ENCODE data around the gene ARHGEF16.

Gene ARHGEF16

GRCh38 chr1:3500265-3500835 is 45.9 kb downstream of the ARHGEF16 start:
- no peaks in the 10 kb centered on the region for H3K36me3 ChIP-seq (ENCODE audit: control insufficient read depth, insufficient read depth, low read length)
- no peak overlapping the region for H3K9ac ChIP-seq (ENCODE audit: low read depth, low read length)
- no peaks in the 10 kb centered on the region for H3K4me1 ChIP-seq (ENCODE audit: control insufficient read depth, insufficient read depth, low read length)
- no peak overlapping the region for H3K4me3 ChIP-seq (ENCODE audit: low read depth, low read length)
- no peaks in the 10 kb centered on the region for H3K27me3 ChIP-seq (ENCODE audit: control insufficient read depth, insufficient read depth, low read length)
- H3K27ac ChIP-seq (ENCODE audit: low read depth, low read length) = no peak overlapping the region
- no peaks in the 10 kb centered on the region for H3K9me3 ChIP-seq (ENCODE audit: control insufficient read depth, insufficient read depth, low read length)

- no peaks in the 10 kb centered on the region for H3K9me3 ChIP-seq (ENCODE audit: control insufficient read depth, insufficient read depth, low read length)
- no peaks in the 10 kb centered on the region for H3K4me1 ChIP-seq (ENCODE audit: control insufficient read depth, insufficient read depth, low read length)
- no peaks in the 10 kb centered on the region for H3K27me3 ChIP-seq (ENCODE audit: control insufficient read depth, insufficient read depth, low read length)
- H3K36me3 ChIP-seq (ENCODE audit: control insufficient read depth, insufficient read depth, low read length) = no peaks in the 10 kb centered on the region
- H3K4me3 ChIP-seq (ENCODE audit: low read depth, low read length) = no peak overlapping the region
- H3K9ac ChIP-seq (ENCODE audit: low read depth, low read length) = no peak overlapping the region
- H3K27ac ChIP-seq (ENCODE audit: low read depth, low read length) = no peak overlapping the region
Observed at GRCh38 chr1:3501437-3501836, 47.0 kb downstream of the ARHGEF16 start.

GRCh38 chr1:3501856-3502640 is 47.6 kb downstream of the ARHGEF16 start:
- Histone ChIP-seq H3K27me3 (ENCODE audit: control insufficient read depth, insufficient read depth, low read length) (no peaks in the 10 kb centered on the region), H3K4me3 (ENCODE audit: low read depth, low read length) (no peak overlapping the region), H3K4me1 (ENCODE audit: control insufficient read depth, insufficient read depth, low read length) (no peaks in the 10 kb centered on the region), H3K36me3 (ENCODE audit: control insufficient read depth, insufficient read depth, low read length) (no peaks in the 10 kb centered on the region), H3K27ac (ENCODE audit: low read depth, low read length) (no peak overlapping the region), H3K9me3 (ENCODE audit: control insufficient read depth, insufficient read depth, low read length) (no peaks in the 10 kb centered on the region), H3K9ac (ENCODE audit: low read depth, low read length) (no peak overlapping the region)

GRCh38 chr1:3502641-3503524 is 48.4 kb downstream of the ARHGEF16 start:
- Histone ChIP-seq H3K36me3 (ENCODE audit: control insufficient read depth, insufficient read depth, low read length) (no peaks in the 10 kb centered on the region), H3K4me1 (ENCODE audit: control insufficient read depth, insufficient read depth, low read length) (no peaks in the 10 kb centered on the region), H3K9me3 (ENCODE audit: control insufficient read depth, insufficient read depth, low read length) (no peaks in the 10 kb centered on the region), H3K27me3 (ENCODE audit: control insufficient read depth, insufficient read depth, low read length) (no peaks in the 10 kb centered on the region), H3K9ac (ENCODE audit: low read depth, low read length) (no peak overlapping the region), H3K27ac (ENCODE audit: low read depth, low read length) (no peak overlapping the region), H3K4me3 (ENCODE audit: low read depth, low read length) (no peak overlapping the region)

- no peaks in the 10 kb centered on the region for H3K36me3 ChIP-seq (ENCODE audit: control insufficient read depth, insufficient read depth, low read length)
- no peak overlapping the region for H3K9ac ChIP-seq (ENCODE audit: low read depth, low read length)
Observed at GRCh38 chr1:3503525-3503886, 49.0 kb downstream of the ARHGEF16 start.

GRCh38 chr1:3504151-3504821 is 49.8 kb downstream of the ARHGEF16 start:
- Histone ChIP-seq H3K36me3 (ENCODE audit: control insufficient read depth, insufficient read depth, low read length) (no peaks in the 10 kb centered on the region), H3K4me1 (ENCODE audit: control insufficient read depth, insufficient read depth, low read length) (no peaks in the 10 kb centered on the region), H3K27ac (ENCODE audit: low read depth, low read length) (no peak overlapping the region), H3K27me3 (ENCODE audit: control insufficient read depth, insufficient read depth, low read length) (no peaks in the 10 kb centered on the region), H3K9ac (ENCODE audit: low read depth, low read length) (no peak overlapping the region), H3K9me3 (ENCODE audit: control insufficient read depth, insufficient read depth, low read length) (no peaks in the 10 kb centered on the region), H3K4me3 (ENCODE audit: low read depth, low read length) (no peak overlapping the region)

More at GRCh38 chr1:3503525-3503886, 49.0 kb downstream of the ARHGEF16 start:
- H3K4me3 ChIP-seq (ENCODE audit: low read depth, low read length) = no peak overlapping the region
- no peak overlapping the region for H3K27ac ChIP-seq (ENCODE audit: low read depth, low read length)
- no peaks in the 10 kb centered on the region for H3K4me1 ChIP-seq (ENCODE audit: control insufficient read depth, insufficient read depth, low read length)
- H3K9me3 ChIP-seq (ENCODE audit: control insufficient read depth, insufficient read depth, low read length) = no peaks in the 10 kb centered on the region
- H3K27me3 ChIP-seq (ENCODE audit: control insufficient read depth, insufficient read depth, low read length) = no peaks in the 10 kb centered on the region

- Histone ChIP-seq H3K27me3 (ENCODE audit: control insufficient read depth, insufficient read depth, low read length) (no peaks in the 10 kb centered on the region), H3K36me3 (ENCODE audit: control insufficient read depth, insufficient read depth, low read length) (no peaks in the 10 kb centered on the region), H3K9ac (ENCODE audit: low read depth, low read length) (no peak overlapping the region), H3K4me3 (ENCODE audit: low read depth, low read length) (no peak overlapping the region), H3K9me3 (ENCODE audit: control insufficient read depth, insufficient read depth, low read length) (no peaks in the 10 kb centered on the region), H3K27ac (ENCODE audit: low read depth, low read length) (no peak overlapping the region), H3K4me1 (ENCODE audit: control insufficient read depth, insufficient read depth, low read length) (no peaks in the 10 kb centered on the region)
Observed at GRCh38 chr1:3504822-3505153, 50.3 kb downstream of the ARHGEF16 start.

GRCh38 chr1:3505161-3505560 is 50.7 kb downstream of the ARHGEF16 start:
- Histone ChIP-seq H3K27ac (ENCODE audit: low read depth, low read length) (no peak overlapping the region), H3K4me1 (ENCODE audit: control insufficient read depth, insufficient read depth, low read length) (no peaks in the 10 kb centered on the region), H3K9me3 (ENCODE audit: control insufficient read depth, insufficient read depth, low read length) (no peaks in the 10 kb centered on the region), H3K9ac (ENCODE audit: low read depth, low read length) (no peak overlapping the region), H3K27me3 (ENCODE audit: control insufficient read depth, insufficient read depth, low read length) (no peaks in the 10 kb centered on the region), H3K36me3 (ENCODE audit: control insufficient read depth, insufficient read depth, low read length) (no peaks in the 10 kb centered on the region), H3K4me3 (ENCODE audit: low read depth, low read length) (no peak overlapping the region)

GRCh38 chr1:3506041-3506440 is 51.6 kb downstream of the ARHGEF16 start:
- no peak overlapping the region for H3K9ac ChIP-seq (ENCODE audit: low read depth, low read length)
- H3K27me3 ChIP-seq (ENCODE audit: control insufficient read depth, insufficient read depth, low read length) = no peaks in the 10 kb centered on the region
- H3K4me1 ChIP-seq (ENCODE audit: control insufficient read depth, insufficient read depth, low read length) = no peaks in the 10 kb centered on the region
- H3K4me3 ChIP-seq (ENCODE audit: low read depth, low read length) = no peak overlapping the region
- no peaks in the 10 kb centered on the region for H3K9me3 ChIP-seq (ENCODE audit: control insufficient read depth, insufficient read depth, low read length)
- H3K27ac ChIP-seq (ENCODE audit: low read depth, low read length) = no peak overlapping the region
- no peaks in the 10 kb centered on the region for H3K36me3 ChIP-seq (ENCODE audit: control insufficient read depth, insufficient read depth, low read length)

- Histone ChIP-seq H3K27me3 (ENCODE audit: control insufficient read depth, insufficient read depth, low read length) (no peaks in the 10 kb centered on the region), H3K4me3 (ENCODE audit: low read depth, low read length) (no peak overlapping the region), H3K9ac (ENCODE audit: low read depth, low read length) (no peak overlapping the region), H3K9me3 (ENCODE audit: control insufficient read depth, insufficient read depth, low read length) (no peaks in the 10 kb centered on the region), H3K27ac (ENCODE audit: low read depth, low read length) (no peak overlapping the region), H3K36me3 (ENCODE audit: control insufficient read depth, insufficient read depth, low read length) (no peaks in the 10 kb centered on the region), H3K4me1 (ENCODE audit: control insufficient read depth, insufficient read depth, low read length) (no peaks in the 10 kb centered on the region)
Observed at GRCh38 chr1:3506943-3507342, 52.5 kb downstream of the ARHGEF16 start.

Data from HUES48 (cell line).